Stimulated activated CD4-positive, alpha-beta T cell treated with anti-CD3 and anti-CD28 coated beads, Interleukin-2, amount 100 ng/mL, for 24 hours (primary cell): ENCODE data around the gene MLC1.

ENCODE experiments used
- DNase-seq, 2 donors: peaks; one replicate each; pipeline ENCODE4 v3.0.0-alpha.2; 2020

The MLC1 gene

GRCh38 chr22:50034126-50035081 is 50.8 kb downstream of the MLC1 start:
- no peak for DNase-seq

- no peak for DNase-seq
Observed at GRCh38 chr22:50032941-50033601, 52.2 kb downstream of the MLC1 start.

- DNase-seq: no peak
Observed at GRCh38 chr22:50032109-50032871, 52.9 kb downstream of the MLC1 start.

GRCh38 chr22:50031189-50032091 is 53.8 kb downstream of the MLC1 start:
- DNase-seq: no peak

GRCh38 chr22:50030297-50031188 is 54.7 kb downstream of the MLC1 start:
- peak; percentile 84 to 90 for DNase-seq

- peak; percentile 61 to 66 for DNase-seq
Observed at GRCh38 chr22:50027639-50028537, 57.3 kb downstream of the MLC1 start.

- DNase-seq: no peak
Observed at GRCh38 chr22:50025993-50026392, 59.2 kb downstream of the MLC1 start.

- no peak for DNase-seq
Observed at GRCh38 chr22:50022171-50022819, 62.9 kb downstream of the MLC1 start.

- DNase-seq: no peak
Observed at GRCh38 chr22:50020606-50021005, 64.6 kb downstream of the MLC1 start.

- no peak for DNase-seq
Observed at GRCh38 chr22:50019316-50019715, 65.9 kb downstream of the MLC1 start.

- DNase-seq: no peak
Observed at GRCh38 chr22:50018608-50019285, 66.5 kb downstream of the MLC1 start.

- no peak for DNase-seq
Observed at GRCh38 chr22:50017701-50018224, 67.5 kb downstream of the MLC1 start.

GRCh38 chr22:50016988-50017700 is 68.1 kb downstream of the MLC1 start:
- DNase-seq: peak; percentile 83 to 85

- no peak for DNase-seq
Observed at GRCh38 chr22:50016308-50016987, 68.8 kb downstream of the MLC1 start.

GRCh38 chr22:50015451-50016307 is 69.5 kb downstream of the MLC1 start:
- no peak for DNase-seq
